ENCODE measurements around the gene ADAD2. TPM values are rescaled to one million over a fixed set of nuclear protein-coding genes. Genes with fewer than 3 reads are reported as not detected.

The ADAD2 gene
- total and polyA plus RNA-seq, 10 of the 15 experiments (the other 5 are each of a cell fraction or from before 2014, with no cell fraction given), result 0.44 to 0.68 (median 0.51) TPM; not detected in 7

GRCh38 chr16:84144209-84144858, 46.6 kb upstream of the ADAD2 start:
- in situ Hi-C loops (cut with MboI), result loop anchor here (5.0 kb wide), 1 partner anchor 57 kb away; no protein-coding TSS in a partner anchor
- Histone ChIP-seq H3K4me3 (peak overlapping the region; percentile 91), H3K36me3 (ENCODE audit: control insufficient read depth in 2 of 2, insufficient read depth in 2 of 2, low read length in 1 of 2) (no peaks in the 10 kb centered on the region), H3K4me1 (ENCODE audit: control insufficient read depth, insufficient read depth, low read length) (peaks cover 4% of the 10 kb centered on the region), H3K9ac (ENCODE audit: control insufficient read depth, insufficient read depth, low read length) (peak overlapping the region; percentile 56), H2AFZ (ENCODE audit: control insufficient read depth, low read depth, low read length) (peak overlapping the region; percentile 80), H3K27me3 (replicated peaks in 1 of 2; ENCODE audit: control insufficient read depth in 2 of 2, insufficient read depth in 2 of 2, low read length in 1 of 2) (no peaks in the 10 kb centered on the region), H3K79me2 (ENCODE audit: control insufficient read depth, insufficient read depth, low read length) (peaks cover 1% of the 10 kb centered on the region), H3K4me2 (ENCODE audit: control insufficient read depth, insufficient read depth) (peak overlapping the region; percentile 91), H3K27ac (ENCODE audit: control insufficient read depth, insufficient read depth) (no peak overlapping the region), H3K9me3 (replicated peaks; ENCODE audit: control insufficient read depth, insufficient read depth, low read length) (no peaks in the 10 kb centered on the region), H4K20me1 (ENCODE audit: control insufficient read depth, insufficient read depth) (no peaks in the 10 kb centered on the region)
- ChIA-PET SMC1A (ENCODE audit: uncharacterized antibody, unreplicated experiment) (no interaction called here), POLR2A (interaction anchor here (0.9 kb wide), 1 partner anchor 28 kb away, joined by 5 read pairs; no protein-coding TSS in a partner anchor), RAD21 (ENCODE audit: unreplicated experiment) (interaction anchor here (0.7 kb wide), 1 partner anchor 11 kb away, joined by 3 read pairs; no protein-coding TSS in a partner anchor), CTCF (interaction anchor here (1.1 to 2.4 kb wide), 4 partner anchors 12 to 362 kb away, joined by 3 to 8 read pairs (median 4); partner anchors contain the start of genes MBTPS1 and TAF1C)
- FAIRE-seq, result peak; percentile 35
- TF ChIP-seq CBX3 (IDR thresholded peaks at IDR 0.05; ENCODE audit: borderline replicate concordance, low read depth) (no peak), CHD2 (IDR thresholded peaks at IDR 0.05; ENCODE audit: borderline replicate concordance, low read depth, low read length) (no peak), BHLHE40 (IDR thresholded peaks at IDR 0.05; ENCODE audit: borderline replicate concordance in 1 of 2, low read depth in 2 of 2, low read length in 1 of 2) (peak in 1 of 2 experiments; percentile 60; a peak in 1 of 4 replicates), SREBF1 (IDR thresholded peaks at IDR 0.05; ENCODE audit: low read length) (no peak), MTA2 (IDR thresholded peaks at IDR 0.05; ENCODE audit: low read depth) (no peak), POLR2AphosphoS2 (IDR thresholded peaks at IDR 0.05; ENCODE audit: low read depth, low read length) (no peak), MYB (IDR thresholded peaks at IDR 0.05; ENCODE audit: borderline replicate concordance, low read depth, low read length) (no peak), SPI1 (IDR thresholded peaks at IDR 0.05; ENCODE audit: borderline replicate concordance, insufficient read depth, low read depth, low read length) (no peak), MEF2A (IDR thresholded peaks at IDR 0.05; ENCODE audit: insufficient read depth, low read depth, low read length) (no peak), TCF7 (IDR thresholded peaks at IDR 0.05; ENCODE audit: borderline replicate concordance) (no peak), YY1 (IDR thresholded peaks at IDR 0.05; ENCODE audit: low read depth, low read length) (no peak), SIN3A (IDR thresholded peaks at IDR 0.05; ENCODE audit: low read depth, low read length) (no peak)
- TF ChIP-seq, protein P1, sequence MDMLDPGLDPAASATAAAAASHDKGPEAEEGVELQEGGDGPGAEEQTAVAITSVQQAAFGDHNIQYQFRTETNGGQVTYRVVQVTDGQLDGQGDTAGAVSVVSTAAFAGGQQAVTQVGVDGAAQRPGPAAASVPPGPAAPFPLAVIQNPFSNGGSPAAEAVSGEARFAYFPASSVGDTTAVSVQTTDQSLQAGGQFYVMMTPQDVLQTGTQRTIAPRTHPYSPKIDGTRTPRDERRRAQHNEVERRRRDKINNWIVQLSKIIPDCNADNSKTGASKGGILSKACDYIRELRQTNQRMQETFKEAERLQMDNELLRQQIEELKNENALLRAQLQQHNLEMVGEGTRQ (IDR thresholded peaks at IDR 0.05; ENCODE audit: borderline replicate concordance, low read depth, low read length), result no peak
- TF ChIP-seq, protein P2, sequence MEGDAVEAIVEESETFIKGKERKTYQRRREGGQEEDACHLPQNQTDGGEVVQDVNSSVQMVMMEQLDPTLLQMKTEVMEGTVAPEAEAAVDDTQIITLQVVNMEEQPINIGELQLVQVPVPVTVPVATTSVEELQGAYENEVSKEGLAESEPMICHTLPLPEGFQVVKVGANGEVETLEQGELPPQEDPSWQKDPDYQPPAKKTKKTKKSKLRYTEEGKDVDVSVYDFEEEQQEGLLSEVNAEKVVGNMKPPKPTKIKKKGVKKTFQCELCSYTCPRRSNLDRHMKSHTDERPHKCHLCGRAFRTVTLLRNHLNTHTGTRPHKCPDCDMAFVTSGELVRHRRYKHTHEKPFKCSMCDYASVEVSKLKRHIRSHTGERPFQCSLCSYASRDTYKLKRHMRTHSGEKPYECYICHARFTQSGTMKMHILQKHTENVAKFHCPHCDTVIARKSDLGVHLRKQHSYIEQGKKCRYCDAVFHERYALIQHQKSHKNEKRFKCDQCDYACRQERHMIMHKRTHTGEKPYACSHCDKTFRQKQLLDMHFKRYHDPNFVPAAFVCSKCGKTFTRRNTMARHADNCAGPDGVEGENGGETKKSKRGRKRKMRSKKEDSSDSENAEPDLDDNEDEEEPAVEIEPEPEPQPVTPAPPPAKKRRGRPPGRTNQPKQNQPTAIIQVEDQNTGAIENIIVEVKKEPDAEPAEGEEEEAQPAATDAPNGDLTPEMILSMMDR (IDR thresholded peaks at IDR 0.05 in 2 of 3, conservative IDR thresholded peaks at IDR 0.05 in 1 of 3; ENCODE audit: control insufficient read depth in 2 of 3, extremely low read depth in 1 of 3, insufficient read depth in 1 of 3, low read depth in 3 of 3, low read length in 3 of 3), result peak in 2 of 3 experiments; percentile 8 to 24; a peak in 1 of 6 replicates
- TF ChIP-seq, protein P3, sequence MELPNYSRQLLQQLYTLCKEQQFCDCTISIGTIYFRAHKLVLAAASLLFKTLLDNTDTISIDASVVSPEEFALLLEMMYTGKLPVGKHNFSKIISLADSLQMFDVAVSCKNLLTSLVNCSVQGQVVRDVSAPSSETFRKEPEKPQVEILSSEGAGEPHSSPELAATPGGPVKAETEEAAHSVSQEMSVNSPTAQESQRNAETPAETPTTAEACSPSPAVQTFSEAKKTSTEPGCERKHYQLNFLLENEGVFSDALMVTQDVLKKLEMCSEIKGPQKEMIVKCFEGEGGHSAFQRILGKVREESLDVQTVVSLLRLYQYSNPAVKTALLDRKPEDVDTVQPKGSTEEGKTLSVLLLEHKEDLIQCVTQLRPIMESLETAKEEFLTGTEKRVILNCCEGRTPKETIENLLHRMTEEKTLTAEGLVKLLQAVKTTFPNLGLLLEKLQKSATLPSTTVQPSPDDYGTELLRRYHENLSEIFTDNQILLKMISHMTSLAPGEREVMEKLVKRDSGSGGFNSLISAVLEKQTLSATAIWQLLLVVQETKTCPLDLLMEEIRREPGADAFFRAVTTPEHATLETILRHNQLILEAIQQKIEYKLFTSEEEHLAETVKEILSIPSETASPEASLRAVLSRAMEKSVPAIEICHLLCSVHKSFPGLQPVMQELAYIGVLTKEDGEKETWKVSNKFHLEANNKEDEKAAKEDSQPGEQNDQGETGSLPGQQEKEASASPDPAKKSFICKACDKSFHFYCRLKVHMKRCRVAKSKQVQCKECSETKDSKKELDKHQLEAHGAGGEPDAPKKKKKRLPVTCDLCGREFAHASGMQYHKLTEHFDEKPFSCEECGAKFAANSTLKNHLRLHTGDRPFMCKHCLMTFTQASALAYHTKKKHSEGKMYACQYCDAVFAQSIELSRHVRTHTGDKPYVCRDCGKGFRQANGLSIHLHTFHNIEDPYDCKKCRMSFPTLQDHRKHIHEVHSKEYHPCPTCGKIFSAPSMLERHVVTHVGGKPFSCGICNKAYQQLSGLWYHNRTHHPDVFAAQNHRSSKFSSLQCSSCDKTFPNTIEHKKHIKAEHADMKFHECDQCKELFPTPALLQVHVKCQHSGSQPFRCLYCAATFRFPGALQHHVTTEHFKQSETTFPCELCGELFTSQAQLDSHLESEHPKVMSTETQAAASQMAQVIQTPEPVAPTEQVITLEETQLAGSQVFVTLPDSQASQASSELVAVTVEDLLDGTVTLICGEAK (IDR thresholded peaks at IDR 0.05; ENCODE audit: borderline replicate concordance), result no peak
- WGBS (ENCODE audit: insufficient coverage, insufficient replicate concordance, low lambda C conversion rate, missing lambda C conversion rate), result under 1% methylated on average over 27 of the region's 39 CpGs
- no peak for DNase-seq (ENCODE audit: low read depth, low spot score)
- peak; percentile 67 for ATAC-seq
- TSS peak; percentile 62 for BruUV-seq (replicated peaks)
- intact Hi-C loops (cut with micrococcal nuclease; ENCODE audit: unreplicated experiment), result loop anchor here (2.0 kb wide), 1 partner anchor 28 kb away; the partner anchor contains the start of gene MBTPS1

Measured in GM12878 (cell line).